Stimulated activated CD8-positive, alpha-beta memory T cell treated with anti-CD3 and anti-CD28 coated beads, Interleukin-12 subunit alpha, Interleukin-12 subunit beta, amount 100 ng/mL, for 4 hours (primary cell): ENCODE results near the gene PRDM13.
"Not testable (repeated sequence)": the region's sequence is repeated elsewhere in the genome, so short reads cannot be mapped to it uniquely, and the experiment has no call there.

ENCODE experiments used
- DNase-seq: peaks from one replicate; pipeline ENCODE4 v3.0.0-alpha.2; 2020; ENCODE audit warnings: low read depth

PRDM13 gene

DNA sequence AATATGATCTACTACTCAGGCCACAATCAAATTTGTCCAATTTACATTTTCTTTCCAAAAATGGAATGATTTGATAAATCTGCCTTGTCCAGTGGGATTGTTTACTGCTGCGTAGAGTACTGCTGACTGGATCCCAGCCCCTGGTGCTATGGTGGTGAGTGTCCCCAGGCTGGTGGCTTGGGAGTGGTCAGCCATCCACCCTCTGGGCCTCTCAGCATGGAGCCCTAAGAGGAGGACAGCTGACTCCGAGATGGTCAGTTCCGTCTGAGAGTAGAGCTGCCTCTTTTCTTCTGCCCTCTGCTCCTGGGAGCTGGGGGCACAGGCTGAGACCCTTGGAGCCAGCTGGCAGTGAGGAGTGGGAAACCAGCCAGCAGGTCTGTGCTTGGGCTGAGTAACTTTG lies 22.7 kb downstream of the PRDM13 start:
- no peak for DNase-seq

DNA sequence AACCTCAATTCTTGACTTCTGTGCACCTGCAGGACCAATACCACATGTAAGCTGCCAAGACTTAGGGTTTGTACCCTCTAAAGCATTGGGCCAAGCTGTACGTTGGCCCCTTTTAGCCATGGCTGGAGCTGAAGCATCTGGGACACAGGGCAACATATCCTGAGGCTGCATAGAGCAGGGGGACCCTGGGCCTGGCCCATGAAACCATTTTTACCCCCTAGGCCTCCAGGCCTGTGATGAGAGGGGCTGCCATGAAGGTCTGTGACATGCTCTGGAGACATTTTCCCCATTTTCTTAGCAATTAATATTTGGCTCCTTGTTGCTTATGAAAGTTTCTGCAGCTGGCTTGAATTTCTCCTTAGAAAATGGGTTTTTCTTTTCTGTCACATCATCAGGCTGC lies 31.0 kb downstream of the PRDM13 start:
- DNase-seq: no peak

DNA sequence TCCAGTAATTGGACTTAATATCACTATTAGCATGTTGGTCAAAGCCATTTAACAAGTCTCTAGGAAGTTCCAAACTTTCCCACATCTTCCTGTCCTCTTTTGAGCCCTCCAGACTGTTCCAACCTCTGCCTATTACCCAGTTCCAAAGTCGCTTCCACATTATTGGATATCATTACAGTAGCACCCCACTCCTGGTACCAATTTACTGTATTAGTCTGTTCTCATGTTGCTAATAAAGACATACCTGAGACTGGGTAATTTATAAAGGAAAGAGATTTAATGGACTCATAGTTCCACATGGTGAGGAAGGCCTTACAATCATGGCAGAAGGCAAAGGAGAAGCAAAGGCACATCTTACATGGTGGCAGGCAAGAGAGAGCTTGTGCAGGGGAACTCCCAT lies 31.7 kb downstream of the PRDM13 start:
- DNase-seq: not testable (repeated sequence)

DNA sequence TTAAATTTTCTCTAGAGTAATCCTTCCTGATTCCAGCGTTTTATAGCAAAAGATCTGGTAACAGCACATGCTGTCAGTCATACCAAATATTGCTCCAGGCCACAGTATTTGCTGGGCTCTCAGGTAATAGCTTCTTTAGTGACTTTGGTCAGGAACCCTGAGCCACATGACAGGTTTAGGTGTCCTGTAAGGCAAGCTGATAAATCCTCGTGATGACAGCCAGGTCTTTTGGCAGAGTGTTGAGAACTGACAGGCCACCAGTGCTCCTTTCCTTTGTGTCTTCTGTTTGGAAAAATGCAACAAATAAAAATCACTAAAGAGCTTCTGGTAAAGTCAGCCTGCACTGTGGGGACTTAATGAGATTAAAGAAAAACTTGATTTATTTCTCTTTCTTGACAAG lies 34.6 kb downstream of the PRDM13 start:
- DNase-seq: no peak

DNA sequence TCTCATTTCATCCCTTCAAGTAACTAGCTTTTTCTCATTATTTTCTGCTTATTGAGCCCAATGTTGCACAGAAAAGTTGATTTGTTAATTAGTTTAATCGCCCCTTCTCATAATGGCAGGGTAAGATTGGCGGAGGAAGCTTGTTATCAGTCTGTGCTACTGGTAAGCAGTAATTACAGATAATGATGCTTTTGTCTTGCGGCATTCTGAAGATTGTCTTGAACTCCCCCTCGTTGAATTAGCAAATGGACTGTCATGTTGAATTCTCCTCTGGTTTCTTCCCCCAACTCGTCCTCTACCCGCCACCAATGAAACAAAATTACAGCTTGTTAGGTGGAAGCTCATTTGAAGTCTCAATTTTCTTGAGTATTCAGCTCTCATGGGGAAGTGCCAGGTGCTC lies 39.4 kb downstream of the PRDM13 start:
- no peak for DNase-seq

DNA sequence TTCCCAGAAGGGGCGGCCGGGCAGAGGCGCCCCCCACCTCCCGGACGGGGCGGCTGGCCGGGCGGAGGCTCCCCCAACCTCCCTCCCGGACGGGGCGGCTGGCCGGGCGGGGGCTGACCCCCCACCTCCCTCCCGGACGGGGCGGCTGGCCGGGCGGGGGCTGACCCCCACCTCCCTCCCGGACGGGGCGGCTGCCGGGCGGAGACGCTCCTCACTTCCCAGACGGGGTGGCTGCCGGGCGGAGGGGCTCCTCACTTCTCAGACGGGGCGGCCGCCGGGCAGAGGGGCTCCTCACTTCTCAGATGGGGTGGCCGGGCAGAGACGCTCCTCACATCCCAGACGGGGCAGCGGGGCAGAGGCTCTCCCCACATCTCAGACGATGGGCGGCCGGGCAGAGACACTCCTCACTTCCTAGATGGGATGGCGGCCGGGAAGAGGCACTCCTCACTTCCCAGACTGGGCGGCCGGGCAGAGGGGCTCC lies 43.5 kb downstream of the PRDM13 start:
- DNase-seq: not testable (repeated sequence)

DNA sequence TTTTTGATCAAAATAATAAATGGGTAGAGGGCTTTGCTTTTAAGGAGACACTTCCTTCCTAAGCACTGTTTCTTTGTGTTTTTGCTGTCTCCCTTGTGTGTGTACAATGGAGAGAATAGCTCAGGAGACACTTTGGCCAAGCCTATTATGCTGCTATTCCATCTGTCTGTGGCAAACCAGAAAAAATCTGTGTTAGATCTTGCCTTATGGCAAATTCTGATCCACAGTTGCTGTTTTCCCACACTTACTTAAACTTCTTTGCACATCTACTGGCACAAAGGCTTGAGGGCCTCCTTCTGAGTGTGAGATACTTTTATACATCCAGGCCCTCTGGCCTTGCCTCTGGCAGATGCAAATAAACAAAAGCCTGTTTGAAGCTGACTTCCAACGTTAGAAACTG lies 53.6 kb downstream of the PRDM13 start:
- no peak for DNase-seq

DNA sequence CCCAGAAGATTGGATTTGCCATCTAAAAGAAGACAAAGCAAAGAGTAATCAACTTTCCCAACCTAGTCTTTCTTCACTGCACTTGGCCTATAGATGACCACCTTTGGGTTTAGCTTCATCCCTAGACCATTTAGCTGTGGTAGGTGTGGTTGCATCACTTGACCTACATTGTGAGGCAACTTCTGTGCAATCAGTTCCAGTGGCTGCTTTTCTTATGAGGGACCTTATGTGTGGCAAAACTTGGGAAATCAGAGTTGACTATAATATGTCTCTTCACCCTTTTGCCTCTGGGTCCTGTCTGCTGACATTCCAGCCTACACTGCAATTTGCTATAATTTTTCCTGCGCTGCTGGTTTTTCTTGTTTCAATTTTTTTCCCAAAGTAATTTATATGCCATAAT lies 55.2 kb downstream of the PRDM13 start:
- DNase-seq: no peak

DNA sequence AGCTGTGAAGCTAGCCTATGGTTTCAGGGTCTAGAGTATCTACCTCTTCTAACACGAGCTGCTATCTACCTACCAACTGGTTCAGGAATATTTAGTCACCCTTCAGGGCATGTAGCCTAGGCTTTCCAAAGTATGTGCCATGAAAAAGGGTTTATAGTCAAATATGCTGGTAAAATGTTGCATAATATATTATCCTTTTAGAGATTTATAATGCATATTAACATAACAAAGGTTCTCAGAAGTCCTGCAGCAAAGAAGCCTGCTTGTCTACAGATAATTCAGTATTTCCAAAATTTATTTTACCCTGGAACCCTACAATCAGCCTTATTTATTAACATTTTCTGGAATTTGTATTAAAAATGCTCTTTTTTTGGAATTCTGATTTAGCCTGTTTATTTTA lies 56.0 kb downstream of the PRDM13 start:
- DNase-seq: no peak
